ENCODE results near the gene GMDS. TPM values are rescaled to one million over a fixed set of nuclear protein-coding genes. Genes with fewer than 3 reads are reported as not detected.

The GMDS gene
- total RNA-seq, 1 donor = 23.2 TPM

GRCh38 chr6:1858859-1859258 lies 386.5 kb downstream of the GMDS start:
- H4K20me1 ChIP-seq (ENCODE audit: insufficient read depth, low read length) = no peaks in the 10 kb centered on the region
- no peaks in the 10 kb centered on the region for H3K27me3 ChIP-seq (ENCODE audit: insufficient read depth, low read length)
- TF ChIP-seq CTCF (IDR thresholded peaks at IDR 0.05; ENCODE audit: extremely low read depth, low read depth, low read length) = no peak
- DNase-seq (ENCODE audit: insufficient read length, low spot score, missing footprints) = no peak
- H3K4me2 ChIP-seq (ENCODE audit: insufficient read depth, low read length) = no peak overlapping the region
- no peaks in the 10 kb centered on the region for H3K36me3 ChIP-seq (ENCODE audit: insufficient read depth, low read length)
- no peak overlapping the region for H3K27ac ChIP-seq (ENCODE audit: low read depth, low read length)
- no peak overlapping the region for H2AFZ ChIP-seq (ENCODE audit: low read length)
- H3K4me3 ChIP-seq (ENCODE audit: insufficient read depth, low read length) = no peak overlapping the region
- H3K79me2 ChIP-seq (ENCODE audit: insufficient read depth, low read length) = no peaks in the 10 kb centered on the region
- H3K9me3 ChIP-seq (ENCODE audit: low read depth, low read length) = no peaks in the 10 kb centered on the region
- H3K4me1 ChIP-seq (ENCODE audit: insufficient read depth, low read length) = peaks cover 6% of the 10 kb centered on the region

- Histone ChIP-seq H3K79me2 (ENCODE audit: insufficient read depth, low read length) (no peaks in the 10 kb centered on the region), H3K4me2 (ENCODE audit: insufficient read depth, low read length) (peak overlapping the region; percentile 18), H3K4me3 (ENCODE audit: insufficient read depth, low read length) (no peak overlapping the region), H4K20me1 (ENCODE audit: insufficient read depth, low read length) (no peaks in the 10 kb centered on the region), H3K9me3 (ENCODE audit: low read depth, low read length) (no peaks in the 10 kb centered on the region), H3K27me3 (ENCODE audit: insufficient read depth, low read length) (no peaks in the 10 kb centered on the region), H2AFZ (ENCODE audit: low read length) (no peak overlapping the region), H3K36me3 (ENCODE audit: insufficient read depth, low read length) (no peaks in the 10 kb centered on the region), H3K27ac (ENCODE audit: low read depth, low read length) (no peak overlapping the region), H3K4me1 (ENCODE audit: insufficient read depth, low read length) (peaks cover 6% of the 10 kb centered on the region)
- no peak for TF ChIP-seq CTCF (IDR thresholded peaks at IDR 0.05; ENCODE audit: extremely low read depth, low read depth, low read length)
- no peak for DNase-seq (ENCODE audit: insufficient read length, low spot score, missing footprints)
These were observed 387.2 kb downstream of the GMDS start for GRCh38 chr6:1858196-1858595.

GRCh38 chr6:1856381-1856780 lies 389.0 kb downstream of the GMDS start:
- no peak for DNase-seq (ENCODE audit: insufficient read length, low spot score, missing footprints)
- H3K9me3 ChIP-seq (ENCODE audit: low read depth, low read length) = no peaks in the 10 kb centered on the region
- no peak overlapping the region for H3K4me3 ChIP-seq (ENCODE audit: insufficient read depth, low read length)
- TF ChIP-seq CTCF (IDR thresholded peaks at IDR 0.05; ENCODE audit: extremely low read depth, low read depth, low read length) = no peak
- H3K79me2 ChIP-seq (ENCODE audit: insufficient read depth, low read length) = no peaks in the 10 kb centered on the region
- H2AFZ ChIP-seq (ENCODE audit: low read length) = no peak overlapping the region
- H3K27me3 ChIP-seq (ENCODE audit: insufficient read depth, low read length) = no peaks in the 10 kb centered on the region
- no peaks in the 10 kb centered on the region for H3K36me3 ChIP-seq (ENCODE audit: insufficient read depth, low read length)
- no peak overlapping the region for H3K4me2 ChIP-seq (ENCODE audit: insufficient read depth, low read length)
- no peak overlapping the region for H3K27ac ChIP-seq (ENCODE audit: low read depth, low read length)
- H4K20me1 ChIP-seq (ENCODE audit: insufficient read depth, low read length) = no peaks in the 10 kb centered on the region
- peaks cover 6% of the 10 kb centered on the region for H3K4me1 ChIP-seq (ENCODE audit: insufficient read depth, low read length)

GRCh38 chr6:1855890-1856289 lies 389.5 kb downstream of the GMDS start:
- no peaks in the 10 kb centered on the region for H3K9me3 ChIP-seq (ENCODE audit: low read depth, low read length)
- no peak overlapping the region for H3K27ac ChIP-seq (ENCODE audit: low read depth, low read length)
- H3K36me3 ChIP-seq (ENCODE audit: insufficient read depth, low read length) = no peaks in the 10 kb centered on the region
- H3K4me1 ChIP-seq (ENCODE audit: insufficient read depth, low read length) = peaks cover 1% of the 10 kb centered on the region
- H3K4me3 ChIP-seq (ENCODE audit: insufficient read depth, low read length) = no peak overlapping the region
- H3K79me2 ChIP-seq (ENCODE audit: insufficient read depth, low read length) = no peaks in the 10 kb centered on the region
- H3K27me3 ChIP-seq (ENCODE audit: insufficient read depth, low read length) = no peaks in the 10 kb centered on the region
- no peak overlapping the region for H3K4me2 ChIP-seq (ENCODE audit: insufficient read depth, low read length)
- no peak overlapping the region for H2AFZ ChIP-seq (ENCODE audit: low read length)
- H4K20me1 ChIP-seq (ENCODE audit: insufficient read depth, low read length) = no peaks in the 10 kb centered on the region
- no peak for DNase-seq (ENCODE audit: insufficient read length, low spot score, missing footprints)
- TF ChIP-seq CTCF (IDR thresholded peaks at IDR 0.05; ENCODE audit: extremely low read depth, low read depth, low read length) = no peak
